ENCODE results near the gene PREPL. TPM values are rescaled to one million over a fixed set of nuclear protein-coding genes. Genes with fewer than 3 reads are reported as not detected.

Gene PREPL
- total and polyA plus RNA-seq, 7 experiments from 2014 or later: 16.8 to 41.9 (median 25.8) TPM

DNA sequence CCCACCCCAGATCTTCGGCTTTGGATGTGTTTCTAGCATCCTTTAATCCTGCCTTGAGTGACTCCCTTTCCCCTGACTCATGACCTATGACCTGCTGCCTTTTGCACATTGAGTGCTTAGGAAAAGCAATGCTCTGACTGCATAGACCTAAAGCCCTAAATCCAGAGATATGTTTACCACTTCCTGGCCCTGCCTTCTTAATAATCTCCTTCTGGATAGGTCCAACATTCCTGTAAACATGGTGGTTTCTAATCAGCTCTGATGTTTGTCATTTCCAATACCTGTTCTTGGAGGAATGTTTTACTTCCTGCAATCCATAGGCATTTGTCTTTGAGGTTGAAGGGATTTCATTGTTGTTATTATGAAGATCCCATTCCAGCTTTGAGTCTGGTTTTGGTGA is 83.8 kb downstream of the PREPL start:
- ChIA-PET CTCF (interaction anchor here (0.6 kb wide), 1 partner anchor 69 kb away, joined by 3 read pairs; no protein-coding TSS in a partner anchor), POLR2A (no interaction called here)
- intact Hi-C loops (cut with micrococcal nuclease): no loop called here
- no peak overlapping the region for H3K27ac Mint-ChIP-seq
- Histone ChIP-seq H3K27ac (ENCODE audit: low read depth, low read length) (no peak overlapping the region), H3K4me1 (ENCODE audit: control insufficient read depth in 2 of 2, insufficient read depth in 2 of 2, low read length in 2 of 2) (no peaks in the 10 kb centered on the region), H3K36me3 (ENCODE audit: control insufficient read depth in 2 of 3, insufficient read depth in 3 of 3, low read length in 3 of 3) (no peaks in the 10 kb centered on the region), H3K4me3 (ENCODE audit: low read length) (no peak overlapping the region), H3K27me3 (ENCODE audit: control insufficient read depth in 2 of 2, insufficient read depth in 2 of 2, low read length in 2 of 2) (no peaks in the 10 kb centered on the region), H3K9me3 (ENCODE audit: control insufficient read depth in 2 of 3, low read length in 3 of 3) (no peaks in the 10 kb centered on the region)
- no peak overlapping the region for H3K4me3 Mint-ChIP-seq
- no peaks in the 10 kb centered on the region for H3K9me3 Mint-ChIP-seq
- no peak for DNase-seq
- H3K27me3 Mint-ChIP-seq: peaks cover 0 to 4% (median 0%) of the 10 kb centered on the region in 5 donors
- H3K36me3 Mint-ChIP-seq: peaks cover 0 to 11% (median 0%) of the 10 kb centered on the region in 5 donors
- no peaks in the 10 kb centered on the region for H3K4me1 Mint-ChIP-seq
- no peak for ATAC-seq

DNA sequence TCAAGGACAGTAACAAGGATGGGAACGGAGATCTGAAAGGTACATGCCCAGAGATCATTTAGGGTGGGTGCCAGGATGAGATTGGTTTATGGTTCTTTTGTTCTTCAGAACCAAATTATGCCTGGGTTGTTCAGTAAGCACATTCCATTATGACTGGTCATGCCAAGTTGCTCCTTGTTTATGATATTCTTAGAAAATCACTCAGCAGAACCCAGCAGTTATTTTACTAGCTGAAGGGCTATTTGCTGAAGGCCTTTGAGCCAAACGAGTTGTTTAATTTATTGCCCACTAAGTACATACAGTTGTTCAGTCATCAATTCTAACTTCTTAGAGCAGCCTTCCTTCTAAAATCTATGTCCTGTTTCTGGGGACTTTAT is 85.4 kb downstream of the PREPL start:
- DNase-seq (no peak), ATAC-seq (no peak)
- Mint-ChIP-seq H3K27ac (no peak overlapping the region), H3K9me3 (no peaks in the 10 kb centered on the region), H3K4me3 (no peak overlapping the region), H3K4me1 (no peaks in the 10 kb centered on the region), H3K36me3 (peaks cover 0 to 3% (median 0%) of the 10 kb centered on the region in 5 donors), H3K27me3 (peaks cover 0 to 4% (median 0%) of the 10 kb centered on the region in 5 donors)
- no peaks in the 10 kb centered on the region for H3K27me3 ChIP-seq (ENCODE audit: control insufficient read depth in 2 of 2, insufficient read depth in 2 of 2, low read length in 2 of 2)
- intact Hi-C loops (cut with micrococcal nuclease): no loop called here
- ChIA-PET CTCF (no interaction called here), POLR2A (no interaction called here)
- H3K4me1 ChIP-seq (ENCODE audit: control insufficient read depth in 2 of 2, insufficient read depth in 2 of 2, low read length in 2 of 2): no peaks in the 10 kb centered on the region
- H3K36me3 ChIP-seq (ENCODE audit: control insufficient read depth in 2 of 3, insufficient read depth in 3 of 3, low read length in 3 of 3): no peaks in the 10 kb centered on the region
- no peak overlapping the region for H3K4me3 ChIP-seq (ENCODE audit: low read length)
- H3K9me3 ChIP-seq (ENCODE audit: control insufficient read depth in 2 of 3, low read length in 3 of 3): no peaks in the 10 kb centered on the region
- H3K27ac ChIP-seq (ENCODE audit: low read depth, low read length): no peak overlapping the region

- DNase-seq: no peak
- no peak overlapping the region for H3K27ac ChIP-seq (ENCODE audit: low read depth, low read length)
- H3K4me3 Mint-ChIP-seq: no peak overlapping the region
- no peaks in the 10 kb centered on the region for H3K27me3 ChIP-seq (ENCODE audit: control insufficient read depth in 2 of 2, insufficient read depth in 2 of 2, low read length in 2 of 2)
- H3K9me3 Mint-ChIP-seq: peaks cover 0 to 5% (median 0%) of the 10 kb centered on the region in 11 donors
- no peaks in the 10 kb centered on the region for H3K36me3 ChIP-seq (ENCODE audit: control insufficient read depth in 2 of 3, insufficient read depth in 3 of 3, low read length in 3 of 3)
- no peaks in the 10 kb centered on the region for H3K4me1 Mint-ChIP-seq
- no peaks in the 10 kb centered on the region for H3K4me1 ChIP-seq (ENCODE audit: control insufficient read depth in 2 of 2, insufficient read depth in 2 of 2, low read length in 2 of 2)
- H3K27ac Mint-ChIP-seq: no peak overlapping the region
- no peaks in the 10 kb centered on the region for H3K9me3 ChIP-seq (ENCODE audit: control insufficient read depth in 2 of 3, low read length in 3 of 3)
- H3K36me3 Mint-ChIP-seq: peaks cover 0 to 6% (median 0%) of the 10 kb centered on the region in 5 donors
- H3K27me3 Mint-ChIP-seq: peaks cover 0 to 4% (median 0%) of the 10 kb centered on the region in 5 donors
- intact Hi-C loops (cut with micrococcal nuclease): no loop called here
- ATAC-seq: no peak
- POLR2A ChIA-PET: no interaction called here
- H3K4me3 ChIP-seq (ENCODE audit: low read length): no peak overlapping the region
- CTCF ChIA-PET: no interaction called here
Observed at GRCh38 chr2:44273596-44273995, 87.7 kb downstream of the PREPL start.

DNA sequence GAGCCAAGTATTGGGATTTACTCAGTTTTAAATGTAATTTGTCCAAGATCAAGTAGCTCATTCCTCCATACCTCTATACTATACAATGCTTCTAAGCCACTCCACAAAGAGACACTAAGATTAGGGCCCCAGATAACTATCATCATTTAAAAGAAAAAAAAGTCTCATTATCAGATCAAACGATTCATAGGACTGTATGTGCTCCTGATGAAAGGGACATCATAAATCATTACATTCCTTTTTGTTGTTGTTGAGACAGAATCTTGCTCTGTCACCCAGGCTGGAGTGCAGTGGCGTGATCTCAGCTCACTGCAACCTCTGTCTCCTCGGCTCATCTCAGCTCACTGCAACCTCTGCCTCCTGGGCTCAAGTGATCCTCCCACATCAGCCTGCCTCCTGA is 88.2 kb downstream of the PREPL start:
- Mint-ChIP-seq H3K4me1 (no peaks in the 10 kb centered on the region), H3K27ac (no peak overlapping the region), H3K27me3 (peaks cover 0 to 4% (median 0%) of the 10 kb centered on the region in 5 donors), H3K4me3 (no peak overlapping the region), H3K36me3 (peaks cover 0 to 6% (median 0%) of the 10 kb centered on the region in 5 donors), H3K9me3 (peaks cover 0 to 5% (median 0%) of the 10 kb centered on the region in 11 donors)
- H3K36me3 ChIP-seq (ENCODE audit: control insufficient read depth in 2 of 3, insufficient read depth in 3 of 3, low read length in 3 of 3): no peaks in the 10 kb centered on the region
- H3K4me1 ChIP-seq (ENCODE audit: control insufficient read depth in 2 of 2, insufficient read depth in 2 of 2, low read length in 2 of 2): no peaks in the 10 kb centered on the region
- H3K27ac ChIP-seq (ENCODE audit: low read depth, low read length): no peak overlapping the region
- CTCF ChIA-PET: no interaction called here
- no peak overlapping the region for H3K4me3 ChIP-seq (ENCODE audit: low read length)
- ATAC-seq: no peak
- DNase-seq: no peak
- H3K27me3 ChIP-seq (ENCODE audit: control insufficient read depth in 2 of 2, insufficient read depth in 2 of 2, low read length in 2 of 2): no peaks in the 10 kb centered on the region
- POLR2A ChIA-PET: no interaction called here
- intact Hi-C loops (cut with micrococcal nuclease): no loop called here
- H3K9me3 ChIP-seq (ENCODE audit: control insufficient read depth in 2 of 3, low read length in 3 of 3): no peaks in the 10 kb centered on the region

GRCh38 chr2:44271296-44271695 is 90.0 kb downstream of the PREPL start:
- intact Hi-C loops (cut with micrococcal nuclease): no loop called here
- H3K27ac Mint-ChIP-seq: no peak overlapping the region
- Histone ChIP-seq H3K27me3 (ENCODE audit: control insufficient read depth in 2 of 2, insufficient read depth in 2 of 2, low read length in 2 of 2) (no peaks in the 10 kb centered on the region), H3K4me3 (ENCODE audit: low read length) (no peak overlapping the region), H3K4me1 (ENCODE audit: control insufficient read depth in 2 of 2, insufficient read depth in 2 of 2, low read length in 2 of 2) (no peaks in the 10 kb centered on the region), H3K9me3 (ENCODE audit: control insufficient read depth in 2 of 3, low read length in 3 of 3) (no peaks in the 10 kb centered on the region), H3K27ac (ENCODE audit: low read depth, low read length) (no peak overlapping the region), H3K36me3 (ENCODE audit: control insufficient read depth in 2 of 3, insufficient read depth in 3 of 3, low read length in 3 of 3) (no peaks in the 10 kb centered on the region)
- H3K36me3 Mint-ChIP-seq: peaks cover 0 to 6% (median 0%) of the 10 kb centered on the region in 5 donors
- H3K4me1 Mint-ChIP-seq: no peaks in the 10 kb centered on the region
- DNase-seq (no peak), ATAC-seq (no peak)
- H3K27me3 Mint-ChIP-seq: peaks cover 0 to 6% (median 0%) of the 10 kb centered on the region in 5 donors
- H3K4me3 Mint-ChIP-seq: no peak overlapping the region
- ChIA-PET CTCF (interaction anchor here (0.6 kb wide), 1 partner anchor 233 kb away, joined by 4 read pairs; no protein-coding TSS in a partner anchor), POLR2A (no interaction called here)
- H3K9me3 Mint-ChIP-seq: peaks cover 0 to 5% (median 0%) of the 10 kb centered on the region in 11 donors

- Mint-ChIP-seq H3K4me3 (no peak overlapping the region), H3K27me3 (peaks cover 0 to 12% (median 0%) of the 10 kb centered on the region in 5 donors), H3K9me3 (peaks cover 0 to 5% (median 0%) of the 10 kb centered on the region in 11 donors), H3K36me3 (peaks cover 0 to 6% (median 0%) of the 10 kb centered on the region in 5 donors), H3K27ac (no peak overlapping the region), H3K4me1 (no peaks in the 10 kb centered on the region)
- Histone ChIP-seq H3K4me3 (ENCODE audit: low read length) (no peak overlapping the region), H3K4me1 (ENCODE audit: control insufficient read depth in 2 of 2, insufficient read depth in 2 of 2, low read length in 2 of 2) (no peaks in the 10 kb centered on the region), H3K27ac (ENCODE audit: low read depth, low read length) (no peak overlapping the region), H3K36me3 (ENCODE audit: control insufficient read depth in 2 of 3, insufficient read depth in 3 of 3, low read length in 3 of 3) (no peaks in the 10 kb centered on the region), H3K27me3 (ENCODE audit: control insufficient read depth in 2 of 2, insufficient read depth in 2 of 2, low read length in 2 of 2) (no peaks in the 10 kb centered on the region), H3K9me3 (ENCODE audit: control insufficient read depth in 2 of 3, low read length in 3 of 3) (no peaks in the 10 kb centered on the region)
- DNase-seq (no peak), ATAC-seq (no peak)
- POLR2A ChIA-PET: no interaction called here
- CTCF ChIA-PET: no interaction called here
- intact Hi-C loops (cut with micrococcal nuclease): no loop called here
Observed at GRCh38 chr2:44269831-44270230, 91.5 kb downstream of the PREPL start.

DNA sequence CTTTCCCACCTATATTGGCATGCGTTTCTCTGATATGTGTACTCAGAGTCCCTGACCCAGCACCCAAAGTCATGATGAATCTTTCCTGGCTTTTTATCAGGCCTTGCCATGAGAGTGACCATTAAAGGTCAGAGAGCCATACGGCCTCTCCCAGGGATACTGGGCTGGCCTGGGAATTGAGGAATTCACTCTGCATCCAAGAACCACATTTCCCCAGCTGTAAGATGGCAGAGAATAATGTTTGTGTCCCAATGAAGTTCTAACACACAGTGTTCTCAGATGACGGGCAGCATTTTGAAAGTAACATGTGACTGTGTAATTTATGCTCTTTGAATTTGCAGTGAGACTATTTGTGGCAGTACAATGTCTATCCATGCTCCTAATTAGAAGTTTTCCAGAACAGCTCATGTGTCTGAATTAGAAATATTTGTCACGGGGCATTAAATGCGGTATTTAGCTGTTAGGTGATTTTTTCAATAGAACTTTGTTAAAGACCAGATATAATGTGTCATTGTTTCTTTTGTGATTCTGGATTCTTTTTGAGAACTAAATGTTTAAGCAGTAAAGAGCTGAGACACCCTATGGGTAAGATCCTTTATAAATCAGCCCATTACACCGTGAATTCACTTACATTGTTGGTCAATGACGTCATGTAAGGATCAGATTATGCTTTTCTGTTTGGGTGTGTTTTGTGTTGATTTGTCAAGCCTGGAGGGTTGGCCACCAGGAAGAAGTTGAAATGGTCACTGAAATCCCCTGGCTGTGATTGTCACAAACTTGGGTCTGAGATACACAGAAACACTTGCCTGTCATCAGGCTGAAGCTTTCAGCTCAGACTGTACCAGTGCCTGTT is 93.3 kb downstream of the PREPL start:
- H3K4me3 Mint-ChIP-seq: no peak overlapping the region
- intact Hi-C loops (cut with micrococcal nuclease): no loop called here
- peaks cover 0 to 5% (median 0%) of the 10 kb centered on the region in 11 donors for H3K9me3 Mint-ChIP-seq

More for the DNA sequence above, 93.3 kb downstream of the PREPL start:
- DNase-seq (no peak), ATAC-seq (no peak)
- Histone ChIP-seq H3K4me3 (ENCODE audit: low read length) (no peak overlapping the region), H3K4me1 (ENCODE audit: control insufficient read depth in 2 of 2, insufficient read depth in 2 of 2, low read length in 2 of 2) (no peaks in the 10 kb centered on the region), H3K9me3 (ENCODE audit: control insufficient read depth in 2 of 3, low read length in 3 of 3) (no peaks in the 10 kb centered on the region), H3K27me3 (ENCODE audit: control insufficient read depth in 2 of 2, insufficient read depth in 2 of 2, low read length in 2 of 2) (no peaks in the 10 kb centered on the region), H3K36me3 (ENCODE audit: control insufficient read depth in 2 of 3, insufficient read depth in 3 of 3, low read length in 3 of 3) (no peaks in the 10 kb centered on the region), H3K27ac (ENCODE audit: low read depth, low read length) (no peak overlapping the region)
- Mint-ChIP-seq H3K4me1 (no peaks in the 10 kb centered on the region), H3K27me3 (peaks cover 0 to 14% (median 0%) of the 10 kb centered on the region in 5 donors), H3K36me3 (peaks cover 0 to 5% (median 0%) of the 10 kb centered on the region in 5 donors), H3K27ac (no peak overlapping the region)
- POLR2A ChIA-PET: no interaction called here
- CTCF ChIA-PET: no interaction called here
